HG03558 (cell line): ENCODE results near the gene CSAG1.
"Not testable (repeated sequence)": the region's sequence is repeated elsewhere in the genome, so short reads cannot be mapped to it uniquely, and the experiment has no call there.

Experiments
- ATAC-seq: cut with Tn5 transposase; IDR thresholded peaks from one replicate; pipeline ENCODE4 v1.9.1; 2021; ENCODE audit warnings: moderate number of reproducible peaks; ENCODE audit not compliant: unreplicated experiment; ENCODE audit errors: extremely low read depth

The CSAG1 gene

DNA sequence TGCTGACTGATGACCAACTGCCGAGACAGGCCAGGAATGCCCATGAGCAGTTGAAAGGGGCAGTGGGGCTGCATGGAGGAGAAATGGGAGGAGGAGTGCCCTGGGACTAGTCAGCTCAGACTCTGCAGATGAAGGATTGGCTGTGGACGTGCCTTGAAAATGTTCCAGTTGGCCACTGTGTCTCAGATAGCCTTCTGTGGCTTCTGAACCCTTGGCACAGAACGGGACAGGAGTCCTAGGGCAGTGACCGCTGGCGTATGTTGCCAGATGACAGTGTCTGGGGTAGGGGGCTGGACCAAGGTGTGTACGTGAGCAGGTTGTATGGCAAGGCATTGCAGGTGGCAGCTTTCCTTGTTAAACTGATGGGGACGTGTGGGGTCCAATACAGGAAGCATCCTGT is 27.0 kb downstream of the CSAG1 start:
- ATAC-seq: not testable (repeated sequence)

DNA sequence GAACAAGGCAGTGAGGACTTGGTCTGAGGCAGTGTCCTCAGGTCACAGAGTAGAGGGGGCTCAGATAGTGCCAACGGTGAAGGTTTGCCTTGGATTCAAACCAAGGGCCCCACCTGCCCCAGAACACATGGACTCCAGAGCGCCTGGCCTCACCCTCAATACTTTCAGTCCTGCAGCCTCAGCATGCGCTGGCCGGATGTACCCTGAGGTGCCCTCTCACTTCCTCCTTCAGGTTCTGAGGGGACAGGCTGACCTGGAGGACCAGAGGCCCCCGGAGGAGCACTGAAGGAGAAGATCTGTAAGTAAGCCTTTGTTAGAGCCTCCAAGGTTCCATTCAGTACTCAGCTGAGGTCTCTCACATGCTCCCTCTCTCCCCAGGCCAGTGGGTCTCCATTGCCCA is 33.1 kb downstream of the CSAG1 start:
- ATAC-seq: not testable (repeated sequence)

DNA sequence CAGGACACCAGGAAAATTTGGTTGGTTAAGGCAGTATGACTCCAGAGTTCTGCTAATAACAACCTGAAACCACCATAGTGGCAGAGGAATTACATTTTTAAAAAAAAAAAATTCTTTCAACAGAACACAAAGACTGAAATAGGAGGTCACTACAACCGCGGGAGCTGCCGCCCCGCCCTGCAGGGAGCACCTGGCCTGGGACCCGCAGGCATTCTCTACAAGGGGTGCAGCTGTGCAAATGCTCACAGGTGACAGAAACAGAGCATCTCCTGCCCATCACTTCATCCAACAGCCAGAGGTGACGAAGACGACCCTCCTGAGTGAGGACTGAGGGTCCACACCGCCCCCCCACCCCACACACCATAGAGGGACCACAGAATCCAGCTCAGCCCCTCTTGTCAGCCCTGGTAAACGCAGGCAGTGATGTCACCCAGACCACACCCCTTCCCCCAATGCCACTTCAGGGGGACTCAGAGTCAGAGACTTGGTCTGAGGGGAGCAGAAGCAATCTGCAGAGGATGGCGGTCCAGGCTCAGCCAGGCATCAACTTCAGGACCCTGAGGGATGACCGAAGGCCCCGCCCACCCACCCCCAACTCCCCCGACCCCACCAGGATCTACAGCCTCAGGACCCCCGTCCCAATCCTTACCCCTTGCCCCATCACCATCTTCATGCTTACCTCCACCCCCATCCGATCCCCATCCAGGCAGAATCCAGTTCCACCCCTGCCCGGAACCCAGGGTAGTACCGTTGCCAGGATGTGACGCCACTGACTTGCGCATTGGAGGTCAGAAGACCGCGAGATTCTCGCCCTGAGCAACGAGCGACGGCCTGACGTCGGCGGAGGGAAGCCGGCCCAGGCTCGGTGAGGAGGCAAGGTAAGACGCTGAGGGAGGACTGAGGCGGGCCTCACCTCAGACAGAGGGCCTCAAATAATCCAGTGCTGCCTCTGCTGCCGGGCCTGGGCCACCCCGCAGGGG is 35.3 kb downstream of the CSAG1 start, which contains the start of gene MAGEA3:
TSS of gene MAGEA3 (plus strand) at position 843 of the 980 bp plus-strand sequence. CDS start 2,039 bp downstream, outside the sequence.
- not testable (repeated sequence) for ATAC-seq

DNA sequence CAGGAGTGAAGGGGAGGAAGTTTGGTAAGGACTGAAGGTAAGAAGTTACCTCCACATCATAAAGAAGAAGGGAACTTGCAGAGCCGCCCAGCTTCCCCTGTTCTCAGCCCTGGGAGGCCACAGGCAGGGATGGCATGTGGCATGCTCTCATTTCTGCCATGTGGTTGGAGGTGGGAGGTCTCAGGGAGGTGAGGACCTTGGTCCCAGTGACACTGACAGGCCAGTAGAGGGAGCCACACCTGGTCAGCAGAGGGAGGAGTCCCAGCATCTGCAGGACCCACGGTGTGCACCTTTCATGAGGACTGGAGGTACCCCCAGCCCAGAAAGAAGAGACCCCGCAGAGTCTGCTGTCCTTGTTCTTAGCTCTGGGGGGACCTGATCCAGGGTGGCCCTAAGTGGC is 52.5 kb downstream of the CSAG1 start:
- ATAC-seq: peak; percentile 73
